Measurements from ENCODE around the gene CCNY.
"Not testable (repeated sequence)": the region's sequence is repeated elsewhere in the genome, so short reads cannot be mapped to it uniquely, and the experiment has no call there.

CCNY gene

DNA sequence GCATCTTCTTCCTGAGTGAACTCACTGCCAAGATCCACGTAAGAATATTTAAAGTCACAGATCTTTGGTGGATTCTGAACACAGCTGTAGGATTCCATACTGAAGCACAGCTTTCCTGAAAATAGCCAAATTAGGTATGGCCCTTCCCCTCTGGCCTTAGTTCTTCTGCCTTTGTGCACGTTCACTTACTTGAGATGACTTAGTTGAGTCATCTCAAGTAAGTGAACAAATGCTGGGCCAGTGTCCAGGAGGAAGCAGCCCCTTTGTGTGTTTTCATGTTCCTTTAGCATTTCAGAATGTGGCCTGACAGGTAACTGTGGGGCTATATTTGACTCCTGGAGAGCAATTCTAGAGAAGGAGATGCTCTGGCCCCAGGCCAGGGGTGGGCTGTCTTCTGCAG lies 51.5 kb downstream of the CCNY start:
- DNase-seq: no peak

DNA sequence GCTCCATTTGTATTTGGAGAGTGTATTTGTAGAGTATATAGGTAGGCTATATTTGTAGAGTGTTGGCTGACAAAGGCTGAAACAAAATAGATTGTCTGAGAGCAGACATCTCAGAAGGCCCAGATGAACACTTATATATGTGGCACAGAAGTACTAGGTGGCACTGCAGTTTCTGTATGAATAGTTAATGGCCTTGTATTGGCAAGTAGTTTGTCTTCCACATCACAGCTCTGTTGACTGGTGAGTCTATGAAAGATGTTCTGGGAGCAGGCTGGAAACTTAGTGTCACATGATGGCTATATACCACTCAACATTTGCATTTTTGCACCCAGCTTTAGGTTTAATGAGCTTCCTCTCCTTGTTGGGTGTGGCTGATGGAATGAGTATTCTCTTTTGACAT lies 51.9 kb downstream of the CCNY start:
- no peak for DNase-seq

DNA sequence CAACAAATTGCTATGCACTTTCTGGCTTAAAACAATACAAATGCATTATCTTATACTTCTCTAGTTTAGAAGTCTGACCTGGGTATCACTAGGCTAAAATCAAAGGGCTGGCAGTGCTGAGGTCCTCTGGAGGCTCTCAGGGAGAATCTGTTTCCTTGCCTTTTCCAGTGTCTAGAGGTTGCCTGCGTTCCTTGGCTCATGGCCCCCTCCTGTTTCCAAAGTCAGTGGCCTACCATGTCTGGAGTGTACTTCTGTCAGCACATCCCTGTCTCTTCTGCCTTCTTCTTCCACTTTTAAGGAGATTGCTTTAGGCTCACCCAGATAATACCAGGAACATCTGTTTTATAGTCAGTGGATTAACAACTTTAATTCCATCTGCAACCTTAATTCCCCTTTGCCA lies 52.4 kb downstream of the CCNY start:
- DNase-seq: no peak

DNA sequence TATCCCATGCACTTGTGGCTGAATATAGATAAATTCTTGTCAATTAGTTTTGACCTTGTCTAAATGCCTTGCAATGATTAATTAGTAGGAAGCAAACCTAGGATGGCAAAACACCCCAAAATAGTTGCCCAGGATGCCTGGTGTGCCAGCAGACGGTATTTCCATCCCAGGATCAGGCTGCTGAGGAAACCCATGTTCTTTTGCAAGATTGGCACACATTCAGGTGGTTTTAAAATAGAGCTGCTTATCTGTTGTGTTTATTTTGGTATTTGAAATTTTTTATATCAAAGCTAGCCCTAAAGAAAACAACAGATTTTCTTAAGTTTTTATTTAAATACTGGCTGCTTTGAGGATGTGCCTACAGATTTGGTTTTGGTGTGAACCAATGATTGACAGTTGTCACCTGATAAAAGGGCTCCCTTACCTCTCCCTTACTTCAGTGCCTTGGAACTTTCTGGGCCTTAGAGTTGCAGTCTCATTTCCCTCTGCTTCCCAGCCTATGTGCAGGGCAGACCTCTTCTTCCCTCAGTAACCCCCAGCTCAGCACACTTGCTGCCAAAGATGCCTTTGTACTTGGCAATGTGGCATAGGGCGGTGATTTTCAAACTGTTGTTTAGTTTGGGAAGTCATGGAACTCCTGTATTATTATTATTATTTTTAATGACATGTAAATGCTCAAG lies 54.0 kb downstream of the CCNY start:
- no peak for DNase-seq

DNA sequence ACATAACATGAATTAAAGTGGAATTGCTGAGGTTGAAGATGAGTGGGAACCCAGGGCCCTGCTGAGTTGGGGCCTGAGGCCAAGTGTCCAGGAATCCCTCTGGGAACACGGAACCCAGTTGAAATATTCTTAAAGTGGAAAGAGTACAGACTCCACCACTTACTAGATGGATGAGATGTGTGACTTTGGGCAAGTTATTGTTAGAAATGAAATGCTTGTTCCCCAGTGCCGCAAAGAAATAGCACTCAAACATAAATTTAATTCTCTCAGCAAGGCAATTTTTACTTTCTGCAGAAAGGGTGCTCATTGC lies 54.5 kb downstream of the CCNY start:
- DNase-seq: no peak

DNA sequence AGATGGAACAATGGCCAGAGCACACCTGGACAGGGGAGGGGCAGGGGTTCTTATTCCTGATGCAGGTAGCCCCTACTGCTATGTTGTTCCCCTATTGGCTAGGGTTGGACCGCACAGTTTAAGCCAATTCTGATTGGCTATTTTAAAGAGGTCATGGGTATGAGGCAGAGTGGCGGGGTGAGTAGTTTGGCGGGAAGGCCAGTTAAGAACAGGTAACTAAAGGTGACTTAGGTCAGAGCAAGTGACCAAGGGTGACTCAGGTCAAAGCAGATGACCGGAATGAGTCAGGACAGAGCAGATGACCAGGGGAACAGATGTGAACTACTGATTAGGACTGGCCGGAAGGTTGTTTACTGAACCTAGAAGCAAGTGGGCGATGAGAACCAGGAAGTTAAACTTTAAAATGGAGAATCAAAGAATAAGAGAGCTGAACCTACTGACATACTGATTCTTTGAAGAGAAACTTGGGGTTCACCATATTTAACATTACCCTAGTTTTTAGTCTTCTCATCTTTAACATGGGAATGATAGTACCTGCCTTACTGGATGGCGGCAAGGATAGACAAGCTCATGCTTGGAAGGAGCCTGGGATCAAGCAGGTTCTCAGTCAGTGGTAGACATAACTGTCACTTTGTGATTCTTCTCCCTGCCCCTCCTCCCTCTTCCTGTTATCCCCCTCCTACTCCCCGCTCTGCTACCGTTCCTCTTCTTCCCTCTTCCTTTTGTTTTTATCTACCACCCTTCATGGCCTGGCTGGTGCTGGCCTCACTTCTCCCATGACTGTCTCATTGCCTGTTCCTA lies 55.0 kb downstream of the CCNY start:
- no peak for DNase-seq

DNA sequence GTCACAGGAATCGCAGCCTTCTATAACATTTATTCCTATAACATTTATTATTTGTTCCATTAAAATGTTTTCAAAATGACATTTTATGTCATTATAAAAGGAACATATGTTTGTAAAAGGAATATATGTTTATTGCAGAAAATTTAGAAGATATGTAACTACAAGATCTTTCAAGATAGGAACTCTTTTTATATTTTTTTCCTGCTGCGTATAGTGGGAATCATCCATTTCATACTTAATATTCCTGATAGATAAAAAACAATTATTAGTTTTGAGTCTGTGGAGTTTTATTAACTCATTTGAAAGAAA lies 55.6 kb downstream of the CCNY start:
- DNase-seq: no peak

DNA sequence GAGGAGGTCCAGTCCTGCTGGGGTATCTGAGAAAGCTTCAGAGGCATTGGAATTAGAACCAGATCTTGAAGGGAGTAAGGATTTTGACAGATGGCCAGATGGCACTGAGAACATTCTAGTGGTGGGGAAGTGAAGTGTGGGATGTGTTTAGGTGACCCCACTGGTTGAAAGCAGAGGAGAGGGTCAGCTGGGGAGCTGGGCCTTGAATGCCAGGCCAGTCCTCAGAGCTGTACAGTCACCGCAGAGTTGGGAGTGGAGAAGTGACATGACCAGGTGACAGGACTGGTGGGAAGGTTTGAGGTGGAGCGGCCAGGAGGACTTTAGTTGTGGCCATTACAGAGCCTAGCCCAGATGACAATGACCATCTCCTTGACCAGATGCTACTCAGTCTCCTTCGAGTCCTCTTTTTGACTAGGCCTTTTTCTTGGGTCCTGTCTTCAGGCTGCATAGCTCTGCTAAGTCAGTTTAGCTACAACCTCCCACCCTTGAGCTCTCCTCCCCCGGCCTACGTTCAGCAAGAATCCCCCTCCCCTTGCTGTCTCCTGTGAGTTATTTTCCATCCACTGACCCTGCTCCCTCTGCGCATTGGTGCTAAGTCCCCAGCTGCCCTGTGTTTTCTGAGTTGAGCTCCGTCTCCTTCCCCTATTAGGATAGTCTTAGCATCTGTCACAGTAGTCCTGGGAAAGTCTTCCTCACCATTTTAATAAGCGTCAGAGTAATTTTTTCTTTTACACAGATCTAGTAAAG lies 56.3 kb downstream of the CCNY start:
- no peak for DNase-seq

DNA sequence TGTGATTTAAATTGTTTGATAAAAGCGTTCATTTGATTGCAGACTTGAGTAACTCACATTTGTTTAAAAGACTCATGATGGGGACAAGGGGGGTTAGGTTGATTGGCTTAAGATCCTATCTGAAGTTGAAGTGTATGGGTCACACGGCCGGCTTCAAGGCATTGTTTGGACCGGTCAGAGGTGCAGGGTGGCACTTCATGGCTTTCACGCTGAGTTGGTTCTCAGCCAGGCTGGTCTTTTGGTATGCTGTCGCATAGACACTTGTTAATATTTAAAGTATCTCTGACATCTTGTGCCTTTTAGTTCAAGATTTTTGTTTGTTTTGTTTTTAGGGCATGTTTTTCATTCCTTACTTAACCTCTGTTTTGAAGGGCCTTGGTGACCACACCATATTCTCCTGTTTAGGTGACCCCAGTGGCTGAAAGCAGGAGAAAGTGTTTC lies 58.1 kb downstream of the CCNY start:
- no peak for DNase-seq

DNA sequence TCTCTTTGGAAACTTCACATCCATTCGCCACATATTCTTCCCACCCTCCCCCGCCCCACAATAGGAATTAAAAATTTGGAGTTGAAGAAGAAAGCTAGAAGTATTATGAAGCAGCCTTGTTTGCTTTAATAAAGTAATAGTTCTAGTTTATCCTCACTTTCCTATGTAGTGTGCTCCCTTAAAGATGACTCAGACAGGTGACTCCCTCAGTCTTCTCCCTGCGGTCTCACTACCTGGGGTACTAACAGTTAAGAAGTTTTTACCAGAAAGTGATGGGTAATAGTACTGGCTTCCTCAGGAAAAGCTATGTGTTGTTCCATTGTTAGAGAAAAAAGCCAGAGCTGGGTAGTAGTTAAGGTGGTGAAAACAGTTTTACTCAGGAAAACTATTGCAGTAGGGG lies 58.6 kb downstream of the CCNY start:
- no peak for DNase-seq

DNA sequence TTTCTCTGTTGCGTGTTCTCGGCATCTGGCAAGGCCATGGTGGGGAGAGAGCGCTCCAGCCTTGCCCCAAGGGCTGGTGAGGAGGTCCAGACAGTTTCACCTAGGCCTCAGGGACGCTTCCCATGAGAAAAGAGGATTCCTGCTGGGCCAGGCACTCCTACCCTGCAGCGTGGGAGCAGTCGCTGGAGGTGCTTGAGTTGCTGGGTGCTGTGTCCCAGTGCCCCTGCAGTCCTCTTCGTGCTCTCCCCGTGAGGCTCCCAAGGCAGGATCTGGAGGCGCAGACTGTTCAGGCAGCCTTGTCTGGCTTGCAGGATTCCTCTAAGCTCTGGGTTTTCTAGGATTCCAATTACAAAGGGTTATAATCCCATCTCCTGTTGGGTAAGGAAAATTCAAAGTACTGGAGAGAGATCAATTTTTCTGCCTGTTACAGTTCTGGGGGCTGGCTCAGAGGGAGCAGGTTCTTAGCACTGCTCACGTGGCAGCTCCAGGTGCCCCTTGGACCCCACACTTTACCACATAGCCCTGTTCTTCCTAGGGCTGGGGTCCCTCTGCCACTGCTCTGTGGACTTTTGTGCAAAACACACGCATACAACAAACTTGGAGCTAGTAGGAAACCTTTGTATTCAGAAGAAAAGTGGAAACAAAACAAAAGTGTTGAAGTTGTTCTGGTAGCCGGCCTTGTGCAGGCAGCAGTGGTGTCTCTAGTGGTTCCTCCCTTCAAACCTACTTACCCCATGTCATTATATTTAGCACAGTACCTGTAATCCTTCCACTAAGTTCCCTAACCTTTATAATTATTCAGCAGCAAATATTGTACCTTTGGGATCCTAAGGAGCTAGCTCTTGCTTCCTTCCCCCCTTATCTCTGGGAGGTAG lies 60.5 kb downstream of the CCNY start:
- DNase-seq: no peak

DNA sequence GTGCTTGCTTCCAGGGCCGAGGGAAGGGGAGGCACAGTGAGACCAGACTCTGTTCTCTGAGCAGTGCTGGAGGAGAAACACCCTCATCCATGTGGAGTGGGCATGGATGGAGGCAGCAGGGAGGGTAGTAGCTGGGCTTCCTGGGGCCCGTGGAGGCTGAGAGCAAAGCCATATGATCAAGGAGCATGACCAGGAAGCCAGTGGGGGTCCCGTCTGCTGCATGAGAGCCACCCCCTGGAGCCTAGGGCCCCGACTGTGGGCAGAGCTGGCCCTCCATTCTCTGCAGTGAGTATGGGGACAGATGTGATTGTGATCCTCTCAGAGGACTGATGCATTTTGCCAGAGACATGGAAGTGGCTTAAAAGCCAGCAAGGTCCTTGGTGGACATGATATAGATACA lies 61.6 kb downstream of the CCNY start:
- no peak for DNase-seq

DNA sequence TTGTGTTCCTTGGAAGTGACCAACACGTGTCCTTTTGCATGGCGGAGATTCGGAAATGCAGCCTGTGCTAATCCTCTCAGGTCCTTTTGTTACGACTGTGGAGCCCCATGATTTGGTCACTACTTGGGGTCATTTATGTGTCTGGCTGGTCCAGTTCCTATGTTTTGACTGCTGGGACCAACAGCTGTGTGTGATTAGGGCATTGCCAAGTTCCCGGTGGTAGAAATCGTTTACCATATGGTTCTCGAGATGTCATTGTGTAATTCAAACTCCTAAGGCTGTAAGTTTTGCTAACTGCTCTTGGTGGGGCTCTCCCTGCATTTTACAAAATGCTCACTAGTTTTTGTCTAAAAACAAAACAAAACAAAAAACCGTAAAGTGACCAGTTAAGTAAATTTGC lies 62.0 kb downstream of the CCNY start:
- DNase-seq: peak; percentile 37

DNA sequence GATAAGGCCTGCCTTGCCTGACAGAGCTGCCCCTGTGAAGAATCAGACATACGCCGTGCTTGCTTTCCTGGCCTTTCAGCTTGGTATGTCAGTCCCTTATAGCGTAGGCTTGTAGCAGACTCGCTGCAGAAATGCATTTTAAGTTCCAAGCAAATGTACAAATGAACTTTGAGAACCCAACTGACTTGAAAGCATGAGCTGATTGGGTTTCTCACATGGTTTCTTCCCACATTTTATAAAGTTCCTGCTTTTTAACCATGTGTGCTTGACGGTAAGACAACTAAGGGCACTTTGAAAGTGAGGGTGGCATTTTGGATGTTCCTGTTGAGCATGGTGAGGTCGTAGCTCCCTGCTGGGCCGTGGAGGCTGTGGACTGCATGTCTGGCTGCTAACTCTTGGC lies 62.6 kb downstream of the CCNY start:
- no peak for DNase-seq

DNA sequence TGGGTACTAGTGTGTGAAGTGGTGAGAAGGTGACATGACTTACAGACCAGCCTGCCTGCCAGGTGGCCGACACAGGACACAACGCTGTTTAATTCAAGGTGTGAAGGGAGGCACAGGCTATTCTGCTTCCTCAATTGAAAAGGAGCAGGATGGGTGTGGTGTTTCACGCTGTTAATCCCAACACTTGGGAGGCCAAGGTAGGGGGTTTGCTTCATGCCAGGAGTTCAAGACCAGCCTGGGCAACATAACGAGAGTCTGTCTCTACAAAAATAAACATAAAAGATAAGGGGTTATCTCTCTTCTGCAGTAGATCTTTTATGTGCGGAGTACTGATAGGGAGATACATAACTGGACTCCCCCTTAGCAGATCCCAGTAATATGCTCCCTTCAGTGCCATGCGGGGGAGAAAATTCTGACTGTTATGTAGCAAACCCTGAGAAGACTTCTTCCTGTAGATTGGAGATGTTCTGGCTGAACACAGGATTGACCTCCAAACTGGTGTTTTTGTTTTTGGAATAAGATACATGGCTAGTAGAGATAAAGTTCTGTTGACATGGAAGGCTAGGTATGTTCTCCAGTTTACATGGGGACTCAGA lies 63.2 kb downstream of the CCNY start:
- DNase-seq: no peak

DNA sequence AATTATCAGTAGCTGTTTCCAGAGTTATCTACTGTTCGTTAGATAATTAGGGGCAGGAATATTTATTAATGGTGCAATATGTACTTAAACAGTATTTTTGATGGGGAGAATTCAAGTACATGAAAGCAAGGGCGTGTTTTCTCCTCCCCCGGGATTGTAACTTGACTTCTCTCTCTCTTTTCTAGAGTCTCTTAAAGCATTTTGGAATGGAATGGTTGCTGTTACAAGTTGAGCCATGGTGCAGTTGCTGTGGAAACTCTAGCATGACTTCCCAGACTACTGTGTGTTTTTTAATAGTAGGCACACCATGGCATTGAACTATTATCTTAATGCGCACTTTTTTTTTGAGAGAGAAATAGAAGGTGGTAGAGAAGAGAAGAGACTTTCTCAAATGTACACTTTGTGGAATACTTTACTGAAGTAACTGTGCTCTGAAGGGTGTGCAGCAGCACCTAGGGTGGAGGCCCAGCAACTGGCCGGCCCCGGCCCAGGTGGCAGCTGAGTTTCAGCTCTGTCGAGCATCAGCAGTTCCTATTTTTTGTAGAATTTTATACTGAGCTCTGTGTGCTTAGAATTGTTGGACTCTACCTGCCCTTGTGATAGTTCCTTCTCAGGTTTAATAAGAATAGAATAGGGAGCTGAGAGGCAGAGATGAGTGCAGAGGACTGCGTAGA lies 64.4 kb downstream of the CCNY start:
- no peak for DNase-seq

DNA sequence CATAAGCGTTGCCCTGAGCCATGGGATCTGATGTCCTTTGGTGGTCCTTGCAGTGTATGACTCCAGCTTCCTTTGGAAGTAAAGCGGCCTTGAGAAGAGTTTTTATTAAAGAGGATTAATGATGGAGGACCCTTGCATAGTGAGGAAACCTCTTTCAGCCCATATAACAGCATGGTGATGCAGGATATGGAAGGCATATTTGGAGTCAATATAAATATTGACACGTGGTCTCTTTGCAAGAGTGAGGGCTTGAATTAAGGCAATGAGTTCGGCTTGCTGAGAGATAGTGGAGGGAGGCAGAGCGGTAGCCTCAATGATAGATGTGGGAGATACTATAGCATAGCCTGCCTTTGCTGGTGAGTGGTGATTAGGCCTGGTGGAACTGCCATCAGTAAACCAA lies 67.2 kb downstream of the CCNY start:
- DNase-seq: not testable (repeated sequence)

DNA sequence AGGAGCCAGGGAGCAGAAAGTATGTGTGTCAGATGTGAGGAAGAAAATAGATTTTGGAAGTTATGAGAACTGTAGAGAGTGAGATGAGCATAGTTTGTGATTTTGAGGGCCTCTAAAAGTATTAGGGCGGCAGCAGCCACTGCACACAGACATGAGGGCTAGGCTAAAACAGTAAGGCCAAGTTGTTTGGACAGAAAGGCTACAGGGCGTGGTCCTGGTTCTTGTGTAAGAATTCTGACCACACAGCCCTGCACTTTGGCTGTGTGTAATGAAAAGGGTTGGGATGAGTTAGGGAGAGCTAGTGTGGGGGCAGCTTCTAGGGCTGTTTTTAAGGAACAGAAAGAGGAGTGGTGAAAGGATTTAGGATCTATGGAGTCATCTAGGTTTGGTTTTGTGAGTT lies 67.8 kb downstream of the CCNY start:
- DNase-seq: not testable (repeated sequence)

DNA sequence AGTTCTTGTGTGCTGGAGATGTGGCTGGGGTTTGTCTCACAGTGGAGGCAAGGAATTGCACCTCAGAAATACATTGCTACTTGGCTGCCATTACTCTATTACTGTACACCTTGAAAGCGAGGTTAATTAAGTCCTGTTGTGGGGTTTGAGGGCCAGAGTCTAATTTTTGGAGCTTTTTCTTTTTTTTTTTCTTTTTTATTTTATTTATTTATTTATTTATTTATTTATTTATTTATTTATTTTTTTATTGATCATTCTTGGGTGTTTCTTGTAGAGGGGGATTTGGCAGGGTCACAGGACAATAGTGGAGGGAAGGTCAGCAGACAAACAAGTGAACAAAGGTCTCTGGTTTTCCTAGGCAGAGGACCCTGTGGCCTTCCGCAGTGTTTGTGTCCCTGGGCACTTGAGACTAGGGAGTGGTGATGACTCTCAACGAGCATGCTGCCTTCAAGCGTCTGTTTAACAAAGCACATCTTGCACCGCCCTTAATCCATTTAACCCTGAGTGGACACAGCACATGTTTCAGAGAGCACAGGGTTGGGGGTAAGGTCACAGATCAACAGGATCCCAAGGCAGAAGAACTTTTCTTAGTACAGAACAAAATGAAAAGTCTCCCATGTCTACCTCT lies 69.8 kb downstream of the CCNY start:
- not testable (repeated sequence) for DNase-seq

DNA sequence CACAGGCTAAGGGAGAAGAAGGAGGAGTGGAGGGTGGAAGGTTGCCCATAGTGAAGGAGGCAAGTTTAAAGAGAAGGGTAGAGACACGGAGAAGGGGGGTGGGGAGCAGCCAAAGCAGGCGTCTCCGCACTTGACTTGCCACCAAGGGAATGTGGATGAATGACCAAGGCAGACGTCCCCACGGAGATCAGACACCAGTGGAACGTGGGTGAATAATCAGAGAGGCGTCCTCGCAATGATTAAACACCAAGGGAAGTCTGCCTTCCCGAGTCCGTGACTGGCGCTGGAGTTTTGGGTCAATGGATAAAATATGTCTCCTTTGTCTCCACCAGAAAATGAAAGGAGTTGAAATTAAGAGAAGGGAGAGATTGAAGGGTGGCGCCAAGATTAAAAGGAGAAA lies 71.4 kb downstream of the CCNY start:
- not testable (repeated sequence) for DNase-seq

DNA sequence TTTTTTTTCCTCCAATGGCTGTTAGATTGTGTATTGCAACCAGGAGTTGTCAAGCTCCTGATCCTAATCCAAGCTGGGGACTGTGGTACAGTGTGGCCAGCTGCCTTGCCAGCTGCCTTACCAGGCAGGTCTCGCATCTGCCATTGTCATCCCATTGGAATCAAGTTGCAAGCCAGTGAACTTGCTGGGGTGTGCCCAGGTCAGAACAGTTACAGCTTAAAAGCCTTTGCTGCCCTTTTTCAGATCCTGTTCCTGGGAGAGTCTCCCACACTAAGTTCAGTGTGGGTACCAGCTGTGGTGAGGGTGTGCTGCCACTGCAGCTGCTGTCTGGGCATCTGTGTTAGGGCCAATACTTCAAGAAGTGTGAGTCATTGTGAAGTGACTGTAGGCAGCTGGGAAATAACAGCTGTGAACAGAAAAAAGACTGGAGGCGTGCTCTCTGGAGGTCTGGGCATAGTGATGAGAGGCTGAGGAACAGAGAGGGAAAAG lies 72.8 kb downstream of the CCNY start:
- DNase-seq: peak; percentile 87

DNA sequence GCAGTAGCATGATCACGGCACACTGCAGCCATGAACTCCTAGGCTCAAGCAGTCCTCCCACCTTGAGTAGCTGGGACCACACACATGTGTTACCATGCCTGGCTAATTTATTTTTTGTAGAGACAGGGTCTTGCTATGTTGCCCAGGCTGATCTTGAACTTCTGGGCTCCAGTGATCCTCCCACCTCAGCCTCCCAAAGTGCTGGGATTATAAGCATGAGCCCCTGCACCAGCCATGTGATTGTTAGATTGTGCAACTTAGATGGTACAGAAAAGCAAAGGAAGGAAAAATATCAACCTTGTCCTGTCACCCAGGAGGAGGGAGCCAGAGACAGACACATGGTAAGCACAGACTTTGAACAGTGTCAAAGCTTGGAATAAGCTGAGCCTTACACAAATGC lies 73.5 kb downstream of the CCNY start:
- DNase-seq: no peak

Data from right hindlimb (tissue), 1 donor.